CD4-positive, alpha-beta T cell treated with Interleukin-2 at 100 ng/mL for 4 hours (primary cell): ENCODE data around the gene DIDO1.
A peak's percentile ranks its signal among the peaks of the same experiment; 100 is the strongest.

Experiments
- DNase-seq: peaks from one replicate; pipeline ENCODE4 v3.0.0-alpha.2; 2020; ENCODE audit warnings: low spot score

The DIDO1 gene

GRCh38 chr20:62910217-62910766 is 16.0 kb downstream of the DIDO1 start:
- DNase-seq: no peak

GRCh38 chr20:62908971-62909791 is 17.1 kb downstream of the DIDO1 start:
- no peak for DNase-seq

DNA sequence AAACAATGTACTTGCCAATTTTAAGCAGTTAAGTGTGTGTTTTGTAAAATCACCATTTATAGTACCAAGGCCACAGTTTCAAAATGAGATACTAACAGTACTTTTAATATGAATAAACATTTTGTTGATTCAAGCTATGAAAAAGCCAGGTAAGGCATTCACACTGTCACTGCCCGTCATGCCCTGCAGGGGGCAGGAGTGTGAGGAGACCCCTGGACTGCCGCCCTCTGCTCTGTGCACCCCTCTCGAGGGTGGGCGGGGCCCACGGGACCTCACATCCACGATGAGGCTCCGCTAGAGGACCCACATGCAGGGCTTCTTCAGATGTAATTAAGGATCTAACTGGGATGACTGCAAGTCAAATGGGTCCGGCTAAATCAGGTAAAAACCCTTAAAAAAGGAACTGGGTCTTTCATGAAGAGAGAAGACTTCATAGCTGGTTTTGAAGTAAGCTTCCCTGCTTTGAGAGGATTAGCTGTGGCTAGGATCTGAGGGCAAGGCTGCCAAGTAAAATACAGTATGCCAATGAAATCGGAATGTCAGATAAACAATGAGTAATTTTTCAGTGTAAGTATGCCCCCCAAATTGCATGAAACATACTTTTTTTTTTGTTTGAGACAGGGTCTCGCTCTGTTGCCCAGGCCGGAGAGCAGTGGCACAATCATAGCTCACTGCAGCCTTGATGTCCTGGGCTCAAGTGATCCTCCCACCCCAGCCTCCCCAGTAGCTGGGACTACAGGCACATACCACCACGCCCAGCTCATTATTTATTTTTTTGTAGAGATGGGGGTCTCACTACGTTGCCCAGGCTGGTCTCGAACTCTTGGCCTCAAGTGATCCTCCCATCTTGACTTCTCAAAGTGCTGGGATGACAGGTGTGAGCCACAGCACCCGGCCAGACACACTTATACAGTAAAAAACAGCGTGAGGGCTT is 18.7 kb downstream of the DIDO1 start:
- DNase-seq: peak; percentile 34

DNA sequence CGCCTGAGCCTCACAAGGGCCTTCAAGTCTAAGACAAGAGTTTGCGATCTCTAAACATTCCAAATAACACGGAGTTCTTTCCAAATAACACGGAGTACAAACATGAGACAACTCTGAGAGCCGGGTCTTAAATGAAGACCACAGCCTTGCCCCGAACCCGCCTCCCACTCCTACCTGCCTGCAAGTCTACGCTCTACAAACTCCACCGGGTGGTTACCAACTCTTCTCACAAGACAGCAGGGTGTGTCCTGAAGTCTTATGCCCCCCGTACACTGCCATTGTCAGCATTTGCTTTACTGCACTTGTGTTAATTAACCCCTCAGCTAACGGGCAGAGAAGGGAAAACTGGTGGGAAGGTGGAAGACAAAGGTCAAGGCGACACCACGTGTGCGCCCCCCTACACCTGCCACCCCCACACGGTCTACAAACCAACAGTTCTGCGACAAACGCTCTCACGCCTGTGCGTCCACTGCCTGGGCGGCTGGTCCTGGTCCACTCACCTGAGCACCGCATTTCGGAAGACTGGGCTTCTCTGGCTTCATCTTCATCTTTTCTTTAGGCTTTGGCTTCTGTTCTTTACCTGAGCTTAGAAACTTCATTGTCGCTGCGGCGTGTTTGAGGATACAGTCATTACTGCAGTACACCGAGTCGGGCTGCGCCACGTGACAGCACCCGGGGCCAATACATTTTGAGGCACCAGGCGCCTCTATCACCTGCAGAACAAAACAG is 19.5 kb downstream of the DIDO1 start:
- no peak for DNase-seq

- no peak for DNase-seq
These were observed 20.1 kb downstream of the DIDO1 start for GRCh38 chr20:62906209-62906608.

GRCh38 chr20:62905536-62906117 is 20.7 kb downstream of the DIDO1 start:
- no peak for DNase-seq

GRCh38 chr20:62902926-62903615 is 23.2 kb downstream of the DIDO1 start:
- DNase-seq: no peak

DNA sequence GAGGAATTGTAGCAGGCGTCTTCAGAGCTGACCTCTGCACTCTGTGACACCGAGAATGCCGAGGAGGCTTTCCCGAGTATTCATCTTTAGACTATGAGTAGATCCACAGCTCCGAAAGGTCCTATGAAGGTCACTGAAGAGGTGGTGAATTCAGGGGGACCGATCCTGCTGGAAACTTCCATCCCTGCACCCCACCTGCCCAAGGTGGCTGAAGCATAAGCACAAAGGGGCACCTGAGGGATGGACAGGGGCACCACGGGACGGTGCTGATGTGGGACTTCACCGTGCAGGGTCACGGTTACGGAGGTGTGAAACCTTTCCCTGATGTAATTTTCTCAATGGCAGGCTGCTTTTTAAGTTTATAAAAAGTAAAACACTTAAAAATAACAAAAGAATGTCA is 24.4 kb downstream of the DIDO1 start:
- no peak for DNase-seq

DNA sequence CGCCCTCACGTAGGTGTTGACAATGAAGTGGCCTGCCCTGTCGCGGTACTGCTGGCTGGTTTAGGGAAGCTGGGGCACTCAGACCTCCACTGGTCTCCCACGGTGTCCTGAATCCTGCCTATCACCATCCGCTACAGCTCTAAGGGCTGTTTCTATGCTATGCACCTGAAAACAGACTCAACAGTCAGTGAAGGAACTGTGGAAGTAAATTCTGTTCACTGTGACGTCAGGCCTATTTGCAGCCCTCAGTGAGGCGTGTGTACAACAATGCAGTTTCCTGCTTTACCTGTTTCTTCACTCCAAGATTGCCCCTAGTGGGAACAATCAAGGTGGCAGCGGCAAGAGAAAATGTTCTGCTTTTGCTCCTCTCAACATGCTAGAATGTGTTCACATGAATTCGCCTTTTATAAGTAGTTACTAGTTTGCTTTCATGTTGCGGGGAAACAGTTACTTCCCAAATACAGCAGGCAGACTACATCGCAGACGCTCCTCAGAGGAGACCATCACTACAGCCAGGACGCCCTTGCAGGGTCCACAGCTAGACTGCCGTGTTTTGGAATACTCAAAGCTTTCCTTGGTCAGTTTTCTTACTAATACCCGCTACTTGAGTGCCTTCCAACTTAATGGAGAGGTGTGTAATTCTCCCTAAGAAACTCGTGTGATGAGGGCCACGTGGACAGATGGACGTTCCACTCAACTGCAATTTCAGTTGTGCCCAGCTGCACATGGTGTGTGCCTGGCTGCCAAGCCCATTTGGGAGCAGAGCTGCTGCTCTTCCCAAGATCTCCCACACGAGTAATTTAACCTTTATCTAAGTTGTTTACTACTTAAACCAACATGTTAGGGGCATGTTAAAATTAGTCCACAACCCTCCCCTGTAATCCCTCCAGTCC is 25.4 kb downstream of the DIDO1 start:
- DNase-seq: no peak

GRCh38 chr20:62900052-62900691 is 26.1 kb downstream of the DIDO1 start:
- DNase-seq: peak; percentile 80

GRCh38 chr20:62899633-62900051 is 26.7 kb downstream of the DIDO1 start:
- DNase-seq: no peak

DNA sequence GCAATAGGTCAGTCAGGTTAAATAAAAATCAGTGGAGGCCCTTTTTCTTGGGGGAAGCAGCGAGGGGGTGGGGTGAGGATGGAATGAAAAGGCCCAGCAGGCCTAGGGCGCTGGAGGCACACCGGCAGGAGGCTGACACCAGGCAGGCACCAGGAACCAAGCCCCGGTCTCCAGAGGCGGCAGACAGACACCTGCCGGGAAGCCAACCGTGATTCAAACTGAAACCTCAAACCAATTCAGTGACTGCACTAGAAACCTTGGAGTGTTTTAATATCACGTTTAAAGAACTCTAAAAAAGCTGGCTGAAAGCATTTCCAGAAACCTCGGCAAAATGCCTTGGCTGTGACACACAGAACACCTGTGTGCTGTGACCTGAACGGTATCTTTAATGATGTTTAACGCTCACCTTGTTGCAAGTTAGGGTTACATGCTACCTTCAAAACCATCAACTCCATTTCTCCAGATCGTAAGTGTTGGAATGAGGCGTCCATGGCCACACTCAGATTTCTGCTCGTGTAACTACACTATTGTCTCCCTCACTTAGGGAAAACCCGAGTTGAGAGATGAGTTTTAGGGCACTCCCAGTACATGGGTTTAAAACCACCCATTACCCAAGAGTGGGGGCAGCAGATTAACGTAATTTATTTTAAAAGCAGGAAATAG is 27.2 kb downstream of the DIDO1 start:
- no peak for DNase-seq

DNA sequence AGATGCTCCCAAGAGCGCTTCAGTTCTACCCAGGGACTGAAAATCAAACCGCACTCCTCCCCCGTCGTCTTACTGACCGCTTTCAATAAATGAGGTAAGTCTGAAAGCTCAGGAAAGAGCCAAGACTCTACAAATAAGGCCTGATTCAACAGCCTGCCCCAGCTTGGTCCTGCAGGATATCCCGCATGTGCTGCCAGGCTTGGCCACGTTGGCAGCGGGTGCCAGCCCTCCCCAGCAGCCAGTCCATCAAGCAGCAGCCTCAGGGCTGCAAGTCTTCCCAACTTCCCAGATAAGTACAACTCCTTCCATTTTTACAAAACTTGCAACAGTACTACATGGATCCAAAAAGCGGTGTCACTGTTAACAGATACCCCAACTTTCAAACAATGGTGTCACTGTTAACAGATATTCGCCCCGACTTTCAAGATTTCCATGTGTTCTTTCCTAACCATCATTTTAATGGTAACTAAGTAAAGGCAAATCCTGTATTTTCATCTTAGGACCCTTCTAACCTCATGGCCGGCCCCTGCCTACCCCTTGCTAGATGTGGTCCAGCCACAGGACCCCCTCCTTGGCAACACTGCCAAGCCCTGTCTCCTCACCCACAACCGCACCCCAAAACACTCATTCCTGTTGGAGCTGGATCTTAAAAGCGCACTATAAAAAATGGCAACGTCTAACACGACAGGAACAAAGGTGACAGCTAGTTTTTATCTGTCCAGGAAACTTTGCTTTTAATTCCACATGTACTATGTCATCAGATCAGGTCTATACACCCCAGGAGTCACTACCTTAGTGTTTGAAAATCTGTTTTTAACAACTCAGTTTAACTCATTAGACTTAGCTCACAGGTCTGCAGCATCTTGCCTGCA is 28.0 kb downstream of the DIDO1 start:
- no peak for DNase-seq

DNA sequence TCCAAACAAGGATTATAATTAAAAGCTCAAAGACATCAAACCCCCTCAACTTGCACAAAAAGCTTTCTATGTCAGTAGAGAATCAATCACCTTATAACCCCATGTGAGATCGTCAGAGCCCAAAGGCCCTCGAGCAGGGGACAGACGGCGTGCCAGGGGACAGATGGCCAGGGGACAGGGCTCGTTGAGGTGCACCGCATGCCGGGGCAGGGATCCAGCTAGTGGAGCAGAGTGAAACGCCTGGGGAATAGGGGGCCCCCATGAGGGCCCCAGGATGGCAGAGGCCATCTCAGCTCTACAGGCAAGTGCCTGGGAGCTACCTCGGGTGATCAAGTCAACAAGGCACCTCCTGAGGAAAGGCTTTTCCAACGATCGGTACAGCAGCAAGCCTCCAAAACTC is 28.6 kb downstream of the DIDO1 start:
- no peak for DNase-seq

GRCh38 chr20:62896526-62896925 is 29.8 kb downstream of the DIDO1 start:
- DNase-seq: no peak

- DNase-seq: no peak
These were observed 30.8 kb downstream of the DIDO1 start for GRCh38 chr20:62895539-62895938.

DNA sequence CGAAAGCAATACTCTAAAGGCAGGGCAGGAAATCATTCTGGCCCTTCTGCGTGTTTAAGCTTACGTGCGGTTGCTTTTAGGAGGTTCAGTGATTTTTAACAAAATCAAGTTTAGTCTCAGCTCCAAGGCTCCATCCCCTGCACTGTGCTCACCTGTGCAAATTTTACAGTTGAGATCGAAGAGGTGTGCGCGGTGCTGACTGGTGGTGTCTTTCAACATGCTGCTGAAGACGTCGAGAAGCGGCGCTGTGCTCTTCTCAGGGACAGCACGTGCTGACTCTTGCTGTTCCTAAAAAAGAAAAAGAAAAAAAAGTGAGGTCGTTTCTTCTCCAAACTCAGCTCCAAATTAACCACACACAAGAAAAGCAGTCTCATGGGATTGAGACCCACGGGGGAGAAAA is 32.0 kb downstream of the DIDO1 start:
- no peak for DNase-seq

DNA sequence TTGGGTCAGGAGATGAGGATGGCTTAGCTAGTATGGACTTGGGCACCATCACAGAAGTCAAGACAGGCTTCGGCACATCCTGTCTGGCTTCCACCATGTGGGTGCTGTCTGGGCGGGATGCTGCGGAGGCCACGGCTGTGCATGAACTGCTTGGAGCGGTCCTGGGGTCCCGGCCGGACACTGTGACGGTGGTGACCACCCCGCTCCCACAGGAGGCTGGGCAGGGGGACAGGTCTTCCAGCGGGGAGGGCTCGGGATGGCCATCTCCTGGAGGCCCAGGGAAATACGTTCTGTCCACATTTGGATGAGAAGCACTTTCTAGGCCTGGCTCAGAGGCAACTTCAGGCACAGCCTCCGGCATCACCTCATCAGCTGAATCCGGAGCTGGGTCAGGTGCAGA is 32.6 kb downstream of the DIDO1 start:
- DNase-seq: no peak
